GM23248 (cell line): Measurements from ENCODE around the gene CCBE1.

Experiments used
- EZH2 ChIP-seq: fragments of 200-600 bp; sonication (generic); IDR thresholded peaks from 2 replicates; pipeline ENCODE4 v1.6.1; 2018; ENCODE audit warnings: antibody characterized with exemption, mild to moderate bottlenecking; ENCODE audit not compliant: insufficient read depth, poor library complexity, severe bottlenecking
- EZH2phosphoT487 ChIP-seq: fragments of 200-600 bp; sonication (generic); IDR thresholded peaks from 2 replicates; pipeline ENCODE4 v1.6.1; 2018; ENCODE audit warnings: antibody characterized with exemption, moderate library complexity, mild to moderate bottlenecking, low read depth; ENCODE audit not compliant: insufficient read depth

DNA sequence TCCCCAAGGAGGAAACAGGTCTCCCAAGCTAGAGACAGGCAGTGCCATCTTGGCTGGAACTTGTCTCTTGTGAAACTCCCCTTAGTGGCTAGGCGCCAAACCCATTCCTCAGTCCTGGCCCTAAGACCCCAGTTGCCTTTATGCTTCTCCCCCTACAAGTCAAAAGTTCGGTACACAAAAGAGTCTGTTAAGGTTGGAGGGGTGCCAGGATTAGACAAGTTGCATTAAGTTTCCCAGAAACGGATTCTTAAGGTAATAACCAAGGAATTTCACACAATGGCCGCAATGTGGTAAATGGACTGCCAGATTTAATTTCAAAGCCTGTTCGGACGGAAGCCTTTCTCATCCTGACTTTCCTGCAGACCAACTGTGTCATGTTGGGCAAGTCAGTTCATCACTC lies 80.7 kb downstream of the CCBE1 start:
- TF ChIP-seq EZH2 = no peak
- TF ChIP-seq EZH2phosphoT487 = no peak
